Breast epithelium (tissue), 4 donors: Measurements from ENCODE around the gene LNX1. TPM values are rescaled to one million over a fixed set of nuclear protein-coding genes. Genes with fewer than 3 reads are reported as not detected.

Source experiments
- DNase-seq, 2 donors: peaks; one replicate each; pipeline ENCODE4 v3.0.0-alpha.2; 2019; ENCODE audit warnings: low spot score in 2 of 2
- H3K27ac ChIP-seq, 2 donors: fragments of 200-600 bp; sonication (generic) in 1 of 2; one replicate each; pipeline ENCODE4 v1.5.1; 2016 to 2019; ENCODE audit warnings: mild to moderate bottlenecking in 1 of 2
- H3K27me3 ChIP-seq, 2 donors: fragments of 200-600 bp; sonication (generic) in 1 of 2; one replicate each; pipeline versions ENCODE4 v1.5.1 to v1.6.0; 2017 to 2019; ENCODE audit warnings: control low read depth in 1 of 2, mild to moderate bottlenecking in 1 of 2
- H3K36me3 ChIP-seq: fragments of 200-600 bp; one replicate; pipeline ENCODE4 v1.5.1; 2019
- H3K4me1 ChIP-seq, 2 donors: fragments of 200-600 bp; sonication (generic); one replicate each; pipeline ENCODE4 v1.5.1; 2016 to 2019; ENCODE audit warnings: control low read depth in 1 of 2
- H3K4me3 ChIP-seq, 3 donors: fragments of 200-600 bp; sonication (generic); 1 replicate in 2 of 3; 2 replicates in 1 of 3; pipeline ENCODE4 v1.5.1; 2016 to 2019; ENCODE audit warnings: mild to moderate bottlenecking in 3 of 3, moderate library complexity in 2 of 3
- H3K9me3 ChIP-seq, 2 donors: fragments of 200-600 bp; sonication (generic) in 1 of 2; one replicate each; pipeline ENCODE4 v1.5.1; 2016 to 2019; ENCODE audit warnings: control low read depth in 1 of 2
- POLR2A ChIP-seq: fragments of 450-650 bp; IDR thresholded peaks from one replicate; pipeline ENCODE4 v1.6.1; 2016; ENCODE audit warnings: antibody characterized with exemption, mild to moderate bottlenecking, moderate library complexity
- POLR2AphosphoS5 ChIP-seq, 3 donors: sonication (generic); formaldehyde crosslinking; IDR thresholded peaks; one replicate each; pipeline ENCODE4 v1.6.1; 2017; ENCODE audit warnings: antibody characterized with exemption in 3 of 3
- intact Hi-C: fragments of 100-400 bp; cut with DNase I; formaldehyde crosslinking; loops from one replicate; pipeline ENCODE4 v1.15.1; 2023; ENCODE audit warnings: low total_unique reads
- total RNA-seq, 3 donors: library from RNA; depleted of rRNA; stranded (reverse); fragments of >200 nt; gene quantifications; one replicate each; pipeline ENCODE4 v1.1.0, GENCODE V29; 2016
- TF ChIP-seq, protein P1 (sequence below), 3 donors: fragments of 450-650 bp; IDR thresholded peaks; one replicate each; pipeline ENCODE4 v1.5.1; 2016 to 2017; ENCODE audit warnings: antibody characterized with exemption in 3 of 3, mild to moderate bottlenecking in 3 of 3, moderate library complexity in 3 of 3

LNX1 gene
- total RNA-seq, 3 donors from 2014 or later = 19.7 to 22.6 (median 22.5) TPM

DNA sequence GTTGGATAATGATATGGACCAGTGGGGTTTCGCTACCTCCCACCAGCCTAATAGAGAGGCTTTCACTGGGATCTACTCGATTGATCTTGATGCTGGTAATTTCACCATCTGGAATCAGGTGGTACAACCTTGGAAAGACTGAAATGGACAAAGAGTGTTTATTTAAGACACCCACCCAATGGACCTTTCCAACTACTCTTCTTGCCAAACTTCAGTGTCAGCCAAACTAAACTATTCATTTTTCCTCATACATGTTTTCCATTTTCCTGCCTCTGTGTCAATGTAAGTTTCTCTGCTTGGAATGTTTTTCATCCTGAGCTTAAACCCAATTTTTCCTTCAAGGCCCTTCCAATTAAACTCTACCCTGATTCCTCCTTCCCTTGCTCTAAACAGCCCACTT lies 92.6 kb downstream of the LNX1 start:
- DNase-seq = no peak
- H3K27me3 ChIP-seq = no peaks in the 10 kb centered on the region
- intact Hi-C loops = loop anchor here (10.0 kb wide), 1 partner anchor 716 kb away; no protein-coding TSS in a partner anchor
- no peak for TF ChIP-seq POLR2AphosphoS5 (IDR thresholded peaks at IDR 0.05)
- TF ChIP-seq, protein P1, sequence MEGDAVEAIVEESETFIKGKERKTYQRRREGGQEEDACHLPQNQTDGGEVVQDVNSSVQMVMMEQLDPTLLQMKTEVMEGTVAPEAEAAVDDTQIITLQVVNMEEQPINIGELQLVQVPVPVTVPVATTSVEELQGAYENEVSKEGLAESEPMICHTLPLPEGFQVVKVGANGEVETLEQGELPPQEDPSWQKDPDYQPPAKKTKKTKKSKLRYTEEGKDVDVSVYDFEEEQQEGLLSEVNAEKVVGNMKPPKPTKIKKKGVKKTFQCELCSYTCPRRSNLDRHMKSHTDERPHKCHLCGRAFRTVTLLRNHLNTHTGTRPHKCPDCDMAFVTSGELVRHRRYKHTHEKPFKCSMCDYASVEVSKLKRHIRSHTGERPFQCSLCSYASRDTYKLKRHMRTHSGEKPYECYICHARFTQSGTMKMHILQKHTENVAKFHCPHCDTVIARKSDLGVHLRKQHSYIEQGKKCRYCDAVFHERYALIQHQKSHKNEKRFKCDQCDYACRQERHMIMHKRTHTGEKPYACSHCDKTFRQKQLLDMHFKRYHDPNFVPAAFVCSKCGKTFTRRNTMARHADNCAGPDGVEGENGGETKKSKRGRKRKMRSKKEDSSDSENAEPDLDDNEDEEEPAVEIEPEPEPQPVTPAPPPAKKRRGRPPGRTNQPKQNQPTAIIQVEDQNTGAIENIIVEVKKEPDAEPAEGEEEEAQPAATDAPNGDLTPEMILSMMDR (IDR thresholded peaks at IDR 0.05) = no peak
- H3K9me3 ChIP-seq = no peaks in the 10 kb centered on the region
- H3K4me1 ChIP-seq = peaks cover 0 to 18% of the 10 kb centered on the region in 2 donors
- H3K27ac ChIP-seq = peak overlapping the region; percentile 56 to 74
- H3K36me3 ChIP-seq = no peaks in the 10 kb centered on the region
- no peak overlapping the region for H3K4me3 ChIP-seq

DNA sequence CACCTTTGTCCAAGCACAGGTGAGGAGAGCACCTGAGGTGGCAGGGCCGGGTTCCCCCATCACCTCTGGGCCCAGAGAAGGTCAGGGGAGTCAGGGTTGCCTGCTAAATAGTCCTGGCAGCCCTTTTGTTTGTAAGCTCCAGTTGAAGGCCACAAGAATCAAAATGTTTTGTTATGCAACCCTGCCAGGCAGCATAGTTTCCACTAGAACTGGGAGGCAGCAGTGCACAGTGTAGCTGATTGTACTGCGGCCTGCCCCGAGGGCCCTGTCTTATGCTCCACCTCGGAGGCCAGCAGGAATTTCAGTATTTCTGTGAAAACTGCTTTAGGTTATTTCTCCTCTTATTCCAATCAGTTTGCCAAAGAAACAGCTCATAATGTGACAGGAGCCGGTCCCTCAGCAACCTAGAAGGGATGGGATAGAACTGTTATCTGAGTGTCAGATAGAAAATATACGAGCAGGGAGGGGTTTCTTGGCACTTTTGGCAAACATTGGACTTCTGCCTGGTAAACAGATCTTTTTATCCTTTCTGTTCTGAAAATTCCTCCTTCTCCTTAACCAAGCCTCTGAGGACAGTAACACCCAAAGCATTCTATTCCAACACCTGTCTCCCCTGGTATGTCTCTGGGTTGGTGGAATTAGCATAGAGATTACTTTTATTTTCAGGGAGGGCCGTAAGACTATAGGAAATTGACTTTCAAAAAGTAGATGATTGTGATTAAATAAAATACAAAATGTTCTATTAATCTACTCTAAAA lies 93.6 kb downstream of the LNX1 start:
- H3K27ac ChIP-seq = peak overlapping the region; percentile 60 to 74
- intact Hi-C loops = loop anchor here (10.0 kb wide), 1 partner anchor 717 kb away; no protein-coding TSS in a partner anchor
- no peaks in the 10 kb centered on the region for H3K36me3 ChIP-seq
- TF ChIP-seq, protein P1 (IDR thresholded peaks at IDR 0.05) = no peak
- TF ChIP-seq POLR2AphosphoS5 (IDR thresholded peaks at IDR 0.05) = no peak
- no peak for TF ChIP-seq POLR2A
- H3K27me3 ChIP-seq = no peaks in the 10 kb centered on the region
- no peaks in the 10 kb centered on the region for H3K9me3 ChIP-seq
- H3K4me1 ChIP-seq = peaks cover 0 to 18% of the 10 kb centered on the region in 2 donors
- no peak overlapping the region for H3K4me3 ChIP-seq
- peak in 1 of 2 donors; percentile 61 for DNase-seq

DNA sequence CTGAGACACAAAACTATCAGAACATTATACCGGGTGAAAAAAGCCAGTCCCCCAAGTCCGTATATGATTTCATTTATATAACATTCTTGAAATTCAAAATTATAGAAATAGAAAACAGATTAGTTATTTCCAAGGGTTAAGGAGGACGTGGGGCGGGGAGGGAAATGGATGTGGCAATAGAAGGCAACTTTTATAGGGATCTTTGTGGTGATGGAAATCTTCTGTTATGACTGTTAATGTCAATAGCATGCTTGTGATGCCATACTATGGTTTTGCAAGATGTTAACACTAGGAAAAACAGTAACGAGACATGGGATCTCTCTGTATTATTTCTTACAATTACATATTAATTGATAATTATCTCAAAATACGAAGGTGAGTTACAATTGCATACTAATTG lies 96.4 kb downstream of the LNX1 start:
- Histone ChIP-seq H3K4me1 (peaks cover 0 to 18% of the 10 kb centered on the region in 2 donors), H3K27me3 (no peaks in the 10 kb centered on the region), H3K9me3 (no peaks in the 10 kb centered on the region), H3K27ac (no peak overlapping the region), H3K36me3 (no peaks in the 10 kb centered on the region), H3K4me3 (no peak overlapping the region)
- no peak for DNase-seq
- TF ChIP-seq, protein P1 (IDR thresholded peaks at IDR 0.05) = no peak
- TF ChIP-seq POLR2A (no peak), POLR2AphosphoS5 (IDR thresholded peaks at IDR 0.05) (no peak)
- intact Hi-C loops = loop anchor here (10.0 kb wide), 1 partner anchor 720 kb away; no protein-coding TSS in a partner anchor

DNA sequence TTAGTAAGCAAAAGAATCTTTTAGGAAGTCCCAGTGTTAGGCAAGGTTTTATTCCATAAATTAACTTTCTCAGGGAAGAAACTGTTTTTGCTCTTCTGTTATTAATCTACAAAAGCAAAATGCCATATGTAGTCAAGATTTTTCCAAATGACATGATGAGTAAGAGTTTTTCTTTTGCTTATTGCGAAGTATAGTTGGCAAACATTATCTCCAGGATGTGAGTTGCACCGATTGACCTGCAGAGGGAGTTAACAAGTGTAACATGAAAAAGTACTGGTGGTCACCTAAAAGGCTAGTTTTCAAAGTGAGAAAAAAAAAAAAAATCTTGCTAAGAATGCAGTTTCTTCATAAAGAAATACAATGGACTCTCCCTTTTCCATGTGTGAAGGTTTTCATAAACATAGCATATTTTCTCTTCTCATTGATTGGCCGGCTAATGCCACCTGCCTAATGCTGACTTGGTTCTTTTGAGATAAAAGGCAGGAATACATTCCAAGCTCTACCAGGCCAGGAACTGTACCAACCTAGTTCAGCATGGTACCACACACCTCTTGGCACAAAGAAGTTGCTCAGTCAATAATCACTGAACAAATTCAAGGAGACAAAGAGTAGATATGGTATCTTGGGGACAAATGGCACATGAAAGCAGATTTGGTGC lies 100.2 kb downstream of the LNX1 start:
- Histone ChIP-seq H3K4me3 (no peak overlapping the region), H3K27ac (no peak overlapping the region), H3K36me3 (no peaks in the 10 kb centered on the region), H3K4me1 (no peaks in the 10 kb centered on the region), H3K27me3 (no peaks in the 10 kb centered on the region), H3K9me3 (no peaks in the 10 kb centered on the region)
- TF ChIP-seq POLR2A (no peak), POLR2AphosphoS5 (IDR thresholded peaks at IDR 0.05) (no peak)
- TF ChIP-seq, protein P1 (IDR thresholded peaks at IDR 0.05) = peak; percentile 48 to 72 (median 69)
- intact Hi-C loops = loop anchor here (10.0 kb wide), 1 partner anchor 724 kb away; no protein-coding TSS in a partner anchor
- peak in 1 of 2 donors; percentile 38 for DNase-seq
